WERI-Rb-1 (cell line): ENCODE data around the gene UXS1.

Source experiments
- DNase-seq: peaks from one replicate; pipeline ENCODE4 v3.0.0-alpha.2; 2020
- H3K27ac ChIP-seq: fragments of 250-450 bp; sonication (Bioruptor Pico); 2 replicates; pipeline ENCODE4 v1.5.1; 2020; ENCODE audit warnings: mild to moderate bottlenecking, moderate library complexity
- H3K27me3 ChIP-seq: fragments of 250-450 bp; sonication (Bioruptor Pico); 2 replicates; pipeline ENCODE4 v1.5.1; 2021; ENCODE audit warnings: mild to moderate bottlenecking, low read depth, moderate library complexity; ENCODE audit not compliant: insufficient read depth, severe bottlenecking
- H3K36me3 ChIP-seq: fragments of 250-450 bp; sonication (Bioruptor Pico); 2 replicates; pipeline ENCODE4 v1.5.1; 2020; ENCODE audit warnings: mild to moderate bottlenecking, moderate library complexity
- H3K4me3 ChIP-seq: 2 replicates; pipeline ENCODE4 v1.5.1; 2011; ENCODE audit warnings: low read depth, mild to moderate bottlenecking, control low read depth, low read length
- H3K9me3 ChIP-seq: fragments of 250-450 bp; sonication (Bioruptor Pico); 2 replicates; pipeline ENCODE4 v1.5.1; 2021; ENCODE audit warnings: mild to moderate bottlenecking, moderate library complexity; ENCODE audit not compliant: severe bottlenecking
- CTCF ChIP-seq: IDR thresholded peaks from 2 replicates; pipeline ENCODE4 v1.5.1; 2011; ENCODE audit warnings: low read depth, mild to moderate bottlenecking, control low read depth, inconsistent platforms, low read length

The UXS1 gene

GRCh38 chr2:106126705-106127281 is 67.3 kb downstream of the UXS1 start:
- H3K36me3 ChIP-seq: peaks cover 31% of the 10 kb centered on the region
- no peak overlapping the region for H3K4me3 ChIP-seq
- DNase-seq: no peak
- TF ChIP-seq CTCF: no peak
- H3K27me3 ChIP-seq: no peaks in the 10 kb centered on the region
- H3K9me3 ChIP-seq: no peaks in the 10 kb centered on the region
- no peak overlapping the region for H3K27ac ChIP-seq

GRCh38 chr2:106126295-106126694 is 67.8 kb downstream of the UXS1 start:
- Histone ChIP-seq H3K9me3 (no peaks in the 10 kb centered on the region), H3K36me3 (peaks cover 33% of the 10 kb centered on the region), H3K4me3 (no peak overlapping the region), H3K27ac (no peak overlapping the region), H3K27me3 (no peaks in the 10 kb centered on the region)
- no peak for DNase-seq
- no peak for TF ChIP-seq CTCF

DNA sequence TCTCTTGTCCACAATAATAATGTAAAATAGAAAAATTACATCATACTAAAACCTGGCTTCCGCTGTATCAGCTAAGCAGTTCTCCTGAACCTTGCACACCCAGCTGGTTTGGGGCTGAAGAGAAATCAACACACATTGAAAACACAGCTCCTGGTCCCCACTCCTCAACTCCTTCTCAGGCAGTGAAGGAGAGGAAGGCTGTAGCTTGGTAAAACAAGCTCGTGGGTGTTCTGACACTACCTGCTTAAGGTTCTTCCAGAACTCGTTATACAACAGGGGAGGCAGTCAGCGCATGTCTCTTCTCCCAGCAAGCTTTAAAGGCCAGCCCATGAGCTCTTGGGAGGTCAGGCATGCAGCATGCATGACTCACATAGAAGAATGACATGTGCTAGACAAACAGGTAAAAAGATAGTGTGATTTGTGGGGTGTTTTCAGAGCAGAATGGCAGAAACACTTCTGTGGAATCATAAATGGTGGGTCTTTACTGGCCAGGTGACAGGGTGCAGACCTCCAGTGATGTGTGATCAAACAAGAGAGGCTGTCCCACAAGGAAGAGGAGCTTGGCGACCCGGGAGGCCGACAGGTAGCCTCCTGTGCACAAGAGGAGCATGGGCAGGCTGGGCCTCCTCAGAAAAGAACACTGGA is 69.1 kb downstream of the UXS1 start:
- H3K27me3 ChIP-seq: no peaks in the 10 kb centered on the region
- peaks cover 45% of the 10 kb centered on the region for H3K36me3 ChIP-seq
- no peak for DNase-seq
- H3K9me3 ChIP-seq: no peaks in the 10 kb centered on the region
- no peak overlapping the region for H3K4me3 ChIP-seq
- no peak overlapping the region for H3K27ac ChIP-seq
- no peak for TF ChIP-seq CTCF

- DNase-seq: no peak
- Histone ChIP-seq H3K9me3 (no peaks in the 10 kb centered on the region), H3K4me3 (no peak overlapping the region), H3K36me3 (peaks cover 45% of the 10 kb centered on the region), H3K27ac (no peak overlapping the region), H3K27me3 (no peaks in the 10 kb centered on the region)
- no peak for TF ChIP-seq CTCF
These were observed 69.9 kb downstream of the UXS1 start for GRCh38 chr2:106124106-106124756.

- H3K36me3 ChIP-seq: peaks cover 33% of the 10 kb centered on the region
- no peak overlapping the region for H3K27ac ChIP-seq
- no peak for DNase-seq
- no peak overlapping the region for H3K4me3 ChIP-seq
- no peaks in the 10 kb centered on the region for H3K9me3 ChIP-seq
- no peak for TF ChIP-seq CTCF
- H3K27me3 ChIP-seq: no peaks in the 10 kb centered on the region
These were observed 71.9 kb downstream of the UXS1 start for GRCh38 chr2:106122157-106122556.
